Psoas muscle (tissue), 8 donors: ENCODE measurements around the gene KLK6. TPM values are rescaled to one million over a fixed set of nuclear protein-coding genes. Genes with fewer than 3 reads are reported as not detected.

Source experiments
- ATAC-seq, 4 donors: fragments of 200-7000 bp; cut with Tn5 transposase; one replicate each; pipeline ENCODE4 v1.9.1; 2020; ENCODE audit warnings: moderate library complexity in 3 of 4, mild to moderate bottlenecking in 2 of 4
- DNase-seq, 2 donors: peaks; one replicate each; pipeline ENCODE4 v3.0.0-alpha.2; 2020
- H3K27ac ChIP-seq: fragments of 200-600 bp; one replicate; pipeline ENCODE4 v1.8.0; 2022
- H3K27me3 ChIP-seq, 3 donors: fragments of 200-600 bp in 1 of 3; one replicate each; pipeline versions ENCODE4 v1.6.1 to v1.8.0; 2013 to 2022; ENCODE audit warnings: low read length in 2 of 3, mild to moderate bottlenecking in 2 of 3, moderate library complexity in 1 of 3; ENCODE audit not compliant: insufficient read depth in 3 of 3
- H3K36me3 ChIP-seq, 2 donors: fragments of 200-600 bp in 1 of 2; one replicate each; pipeline versions ENCODE4 v1.6.1 to v1.8.0; 2013 to 2022; ENCODE audit warnings: low read depth in 1 of 2, mild to moderate bottlenecking in 1 of 2, moderate library complexity in 1 of 2; ENCODE audit not compliant: insufficient read depth in 1 of 2
- H3K4me1 ChIP-seq: fragments of 200-600 bp; one replicate; pipeline ENCODE4 v1.8.0; 2022
- H3K4me3 ChIP-seq: fragments of 200-600 bp; one replicate; pipeline ENCODE4 v1.8.0; 2022; ENCODE audit warnings: mild to moderate bottlenecking
- H3K9me3 ChIP-seq: fragments of 200-600 bp; one replicate; pipeline ENCODE4 v1.8.0; 2022
- WGBS, 3 donors: extraction: QIAGEN DNeasy Blood & Tissue Kit; methylation state at CpG; one replicate each; pipeline versions ENCODE4 v1.1.6 to v1.1.7; 2013; 5-methylcytosine and 5-hydroxymethylcytosine counted together
- intact Hi-C, 2 donors: fragments of 100-400 bp; cut with DNase I; formaldehyde crosslinking; loops; one replicate each; pipeline versions ENCODE4 v1.11.0 to v1.14.2; 2022
- polyA plus RNA-seq, 3 donors: library from polyadenylated mRNA; stranded (reverse); fragments of 200-250 nt; gene quantifications; one replicate each; pipeline ENCODE4 v1.2.3, GENCODE V29; 2013
- total RNA-seq, 4 donors: library from RNA; stranded (reverse); fragmentation: NEBNext Ultra II Directional in 2 of 4; extraction: Animal tissue kit (Norgen Biotek cat#: 25700) in 2 of 4; gene quantifications; one replicate each; pipeline versions ENCODE4 v1.2.1 to v1.2.4, GENCODE V29; 2021 to 2023
- TF ChIP-seq, protein P1 (sequence below): fragments of 200-600 bp; IDR thresholded peaks from one replicate; pipeline ENCODE4 v1.8.0; 2022; ENCODE audit warnings: antibody characterized with exemption
- donor health status: healthy with polysubstance abuse.
- donor health status: DM: no; HTN: no; CAD: no; lungs with moderate emphysema.
- donor health status: Bipolar disorder and iron deficiency.
- donor health status: healthy.
- donor health status: DM: yes; HTN: yes; CAD: no.
- donor health status: DM: no; HTN: no; CAD: no.
- donor health status: DM: no; HTN: no; CAD: no.
- donor health status: DM: yes; HTN: yes; CAD: no.

Gene KLK6
- total and polyA plus RNA-seq, 7 donors: 0.04 TPM; not detected in 6

GRCh38 chr19:50979758-50980157, 10.4 kb upstream of the KLK6 start:
- Histone ChIP-seq H3K27me3 (peaks cover 0 to 3% (median 2%) of the 10 kb centered on the region in 3 donors), H3K27ac (no peak overlapping the region), H3K36me3 (no peaks in the 10 kb centered on the region), H3K4me1 (no peaks in the 10 kb centered on the region), H3K9me3 (no peaks in the 10 kb centered on the region), H3K4me3 (no peak overlapping the region)
- TF ChIP-seq, protein P1, sequence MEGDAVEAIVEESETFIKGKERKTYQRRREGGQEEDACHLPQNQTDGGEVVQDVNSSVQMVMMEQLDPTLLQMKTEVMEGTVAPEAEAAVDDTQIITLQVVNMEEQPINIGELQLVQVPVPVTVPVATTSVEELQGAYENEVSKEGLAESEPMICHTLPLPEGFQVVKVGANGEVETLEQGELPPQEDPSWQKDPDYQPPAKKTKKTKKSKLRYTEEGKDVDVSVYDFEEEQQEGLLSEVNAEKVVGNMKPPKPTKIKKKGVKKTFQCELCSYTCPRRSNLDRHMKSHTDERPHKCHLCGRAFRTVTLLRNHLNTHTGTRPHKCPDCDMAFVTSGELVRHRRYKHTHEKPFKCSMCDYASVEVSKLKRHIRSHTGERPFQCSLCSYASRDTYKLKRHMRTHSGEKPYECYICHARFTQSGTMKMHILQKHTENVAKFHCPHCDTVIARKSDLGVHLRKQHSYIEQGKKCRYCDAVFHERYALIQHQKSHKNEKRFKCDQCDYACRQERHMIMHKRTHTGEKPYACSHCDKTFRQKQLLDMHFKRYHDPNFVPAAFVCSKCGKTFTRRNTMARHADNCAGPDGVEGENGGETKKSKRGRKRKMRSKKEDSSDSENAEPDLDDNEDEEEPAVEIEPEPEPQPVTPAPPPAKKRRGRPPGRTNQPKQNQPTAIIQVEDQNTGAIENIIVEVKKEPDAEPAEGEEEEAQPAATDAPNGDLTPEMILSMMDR: no peak
- DNase-seq: no peak
- intact Hi-C loops: no loop called here
- no peak for ATAC-seq
- 20 to 29% (median 27%) methylated on average over 8 of the region's 8 CpGs for WGBS, 3 donors

- ATAC-seq (no peak), DNase-seq (no peak)
- TF ChIP-seq, protein P1: no peak
- no peaks in the 10 kb centered on the region for H3K9me3 ChIP-seq
- peaks cover 0 to 3% (median 2%) of the 10 kb centered on the region in 3 donors for H3K27me3 ChIP-seq
- H3K4me3 ChIP-seq: no peak overlapping the region
- intact Hi-C loops: no loop called here
- H3K36me3 ChIP-seq: no peaks in the 10 kb centered on the region
- H3K4me1 ChIP-seq: no peaks in the 10 kb centered on the region
- H3K27ac ChIP-seq: no peak overlapping the region
- WGBS, 3 donors: 58 to 61% (median 60%) methylated on average over 5 of the region's 5 CpGs
Measured at GRCh38 chr19:50978772-50979390, 9.5 kb upstream of the KLK6 start.

DNA sequence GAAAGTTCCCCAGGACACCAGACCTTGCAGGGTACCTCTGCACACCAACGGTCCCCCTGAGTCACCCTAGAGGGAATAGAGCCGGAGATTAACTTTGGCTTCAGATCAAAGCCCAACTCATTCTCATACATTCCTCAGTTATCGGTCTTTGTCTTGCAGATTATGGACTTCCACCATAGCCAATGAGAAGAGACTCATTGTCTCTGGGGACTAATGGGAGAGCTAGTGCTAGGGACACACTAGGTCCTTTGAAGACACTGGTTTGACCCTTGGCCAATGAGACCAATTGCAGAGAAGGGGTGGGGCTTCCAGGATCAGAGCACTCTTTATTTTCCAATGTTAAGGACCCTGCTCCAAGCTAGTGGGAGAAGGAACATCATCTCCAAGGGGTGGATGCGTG, 8.2 kb upstream of the KLK6 start:
- Histone ChIP-seq H3K4me3 (no peak overlapping the region), H3K27me3 (peaks cover 0 to 3% (median 2%) of the 10 kb centered on the region in 3 donors), H3K4me1 (no peaks in the 10 kb centered on the region), H3K27ac (no peak overlapping the region), H3K36me3 (no peaks in the 10 kb centered on the region), H3K9me3 (no peaks in the 10 kb centered on the region)
- intact Hi-C loops: no loop called here
- ATAC-seq (no peak), DNase-seq (no peak)
- 64 to 81% (median 68%) methylated on average over 4 of the region's 4 CpGs for WGBS, 3 donors
- TF ChIP-seq, protein P1: no peak

DNA sequence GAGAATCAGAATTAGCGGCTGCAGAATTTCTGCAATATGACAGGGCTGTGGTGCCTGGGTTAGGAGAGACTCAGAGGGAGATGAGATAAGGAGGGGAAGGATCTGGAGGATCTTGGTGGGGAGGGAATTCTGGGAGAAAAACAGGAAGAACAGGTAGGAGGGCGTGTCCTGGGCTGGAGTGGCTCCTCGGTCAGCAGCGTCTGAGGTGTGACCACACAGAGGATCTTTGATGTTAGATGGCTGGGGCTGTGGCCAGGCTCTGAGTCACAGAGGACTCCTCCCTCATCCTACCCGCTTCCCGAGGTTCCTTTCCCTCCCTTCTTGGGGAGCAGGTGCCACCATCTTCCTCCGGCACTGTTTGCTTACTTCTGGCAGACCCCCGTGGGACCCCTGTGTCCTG, 6.4 kb upstream of the KLK6 start:
- no peak for ATAC-seq

More for the DNA sequence above, 6.4 kb upstream of the KLK6 start:
- peaks cover 0 to 3% (median 2%) of the 10 kb centered on the region in 3 donors for H3K27me3 ChIP-seq
- no peaks in the 10 kb centered on the region for H3K4me1 ChIP-seq
- no peaks in the 10 kb centered on the region for H3K9me3 ChIP-seq
- no peak for DNase-seq
- TF ChIP-seq, protein P1: no peak
- no peak overlapping the region for H3K4me3 ChIP-seq
- no peak overlapping the region for H3K27ac ChIP-seq
- H3K36me3 ChIP-seq: no peaks in the 10 kb centered on the region
- 16 to 28% (median 22%) methylated on average over 8 of the region's 8 CpGs for WGBS, 3 donors
- intact Hi-C loops: no loop called here
